Amniotic stem cell (primary cell): ENCODE results near the gene TOP2A.

Source experiments
- DNase-seq: peaks from one replicate; lab custom pipeline; 2025; lab: John Stamatoyannopoulos, UW

TOP2A gene

GRCh38 chr17:40345994-40346764, 71.5 kb downstream of the TOP2A start:
- no peak for DNase-seq

- DNase-seq = peak; percentile 4
These were observed 72.3 kb downstream of the TOP2A start for GRCh38 chr17:40345161-40345993.

- no peak for DNase-seq
These were observed 73.1 kb downstream of the TOP2A start for GRCh38 chr17:40344421-40345160.

- no peak for DNase-seq
These were observed 74.2 kb downstream of the TOP2A start for GRCh38 chr17:40343219-40344119.

- DNase-seq = no peak
These were observed 75.0 kb downstream of the TOP2A start for GRCh38 chr17:40342504-40343218.

- no peak for DNase-seq
These were observed 75.7 kb downstream of the TOP2A start for GRCh38 chr17:40341808-40342503.

- DNase-seq = peak; percentile 36
These were observed 76.6 kb downstream of the TOP2A start for GRCh38 chr17:40340880-40341807.

GRCh38 chr17:40340327-40340726, 77.4 kb downstream of the TOP2A start:
- DNase-seq = no peak

- no peak for DNase-seq
These were observed 78.6 kb downstream of the TOP2A start for GRCh38 chr17:40338941-40339649.
